GM18868 (cell line): Measurements from ENCODE around the gene ZNF160.
"Not testable (repeated sequence)": the region's sequence is repeated elsewhere in the genome, so short reads cannot be mapped to it uniquely, and the experiment has no call there.

Experiments used
- ATAC-seq: cut with Tn5 transposase; IDR thresholded peaks from one replicate; pipeline ENCODE4 v1.9.1; 2021; ENCODE audit warnings: mild to moderate bottlenecking, moderate library complexity; ENCODE audit not compliant: unreplicated experiment

Gene ZNF160

DNA sequence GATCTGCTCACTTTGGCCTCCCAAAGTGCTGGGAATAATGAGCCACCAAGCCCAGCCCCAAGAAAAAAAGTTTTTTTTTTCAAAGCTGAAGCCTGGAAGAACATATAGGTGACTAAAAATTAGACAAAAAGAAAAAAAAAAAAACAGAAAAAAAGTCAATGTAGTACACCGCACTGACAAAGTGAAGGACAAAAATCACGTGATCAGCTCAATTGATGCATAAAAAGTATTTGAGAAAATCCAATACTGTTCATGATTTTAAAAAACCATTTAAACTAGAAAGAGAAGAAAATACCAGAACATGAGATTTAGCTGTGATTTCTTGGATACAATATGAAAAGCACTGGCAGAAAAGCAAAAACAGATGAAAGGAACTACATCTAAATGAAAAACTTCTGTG lies 69.2 kb downstream of the ZNF160 start:
- no peak for ATAC-seq

DNA sequence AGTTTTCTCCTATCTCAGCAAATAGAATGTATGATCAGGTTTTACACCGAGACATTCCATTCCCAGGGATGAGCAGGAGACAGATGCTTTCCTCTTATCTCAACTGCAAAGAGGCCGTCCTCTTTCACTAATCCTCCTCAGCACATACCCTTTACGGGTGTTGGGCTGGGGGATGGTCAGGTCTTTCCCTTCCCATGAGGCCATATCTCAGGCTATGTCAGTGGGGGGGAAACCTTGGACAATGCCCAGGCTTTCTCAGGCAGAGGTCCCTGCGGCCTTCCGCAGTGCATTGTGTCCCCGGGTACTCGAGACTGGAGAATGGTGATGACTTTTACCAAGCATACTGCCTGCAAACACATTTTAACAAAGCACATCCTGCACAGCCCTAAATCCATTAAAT lies 74.9 kb downstream of the ZNF160 start:
- not testable (repeated sequence) for ATAC-seq

- ATAC-seq, result no peak
These were observed 83.5 kb downstream of the ZNF160 start for GRCh38 chr19:53019684-53020083.
